Kidney glomerular epithelial cell (primary cell): Measurements from ENCODE around the gene SLC6A7.
A peak's percentile ranks its signal among the peaks of the same experiment; 100 is the strongest.

Source experiments
- DNase-seq: peaks from one replicate; lab custom pipeline; 2025; lab: John Stamatoyannopoulos, UW

SLC6A7 gene

DNA sequence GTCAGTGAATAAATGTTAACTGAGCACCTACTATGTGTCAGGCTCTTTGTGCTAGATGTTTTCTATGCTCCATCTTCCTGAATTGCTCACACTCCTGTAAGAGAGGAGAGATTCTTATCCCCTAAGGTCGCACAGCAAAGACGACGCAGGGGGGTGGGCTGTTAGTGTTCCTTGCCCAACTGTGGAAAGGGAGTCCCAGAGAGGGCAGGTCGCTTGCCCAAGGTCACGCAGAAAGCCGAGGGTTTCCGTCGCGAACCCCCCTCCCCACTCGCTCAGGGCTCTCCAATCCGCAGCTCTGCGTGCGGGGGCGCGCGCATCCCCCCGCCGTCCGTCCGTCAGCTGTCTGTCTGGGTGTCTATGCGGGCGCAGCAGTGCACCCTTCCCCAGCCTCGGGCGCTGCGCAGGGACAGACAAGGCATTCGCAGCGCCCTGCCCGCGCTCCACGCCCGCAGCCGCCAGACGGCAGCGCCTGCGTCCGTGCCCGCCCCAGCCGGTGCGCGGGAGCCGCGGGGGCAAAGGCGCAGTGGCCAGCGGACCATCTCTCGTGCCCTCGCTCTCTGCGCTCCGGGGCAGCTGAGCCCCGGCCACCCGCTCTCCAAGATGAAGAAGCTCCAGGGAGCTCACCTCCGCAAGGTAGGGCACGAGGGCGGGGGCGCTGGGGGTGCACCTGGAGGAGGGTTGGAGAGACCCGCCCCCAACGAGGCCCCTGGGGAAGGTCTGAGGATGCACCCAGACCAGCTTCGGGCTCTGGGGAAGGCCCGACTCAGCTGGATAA lies at the start of gene SLC6A7:
Gene SLC6A7, plus strand, starts transcription at position 335 of the 775 bp plus-strand sequence. Its CDS starts 266 bp downstream, at position 601.
- DNase-seq: no peak

DNA sequence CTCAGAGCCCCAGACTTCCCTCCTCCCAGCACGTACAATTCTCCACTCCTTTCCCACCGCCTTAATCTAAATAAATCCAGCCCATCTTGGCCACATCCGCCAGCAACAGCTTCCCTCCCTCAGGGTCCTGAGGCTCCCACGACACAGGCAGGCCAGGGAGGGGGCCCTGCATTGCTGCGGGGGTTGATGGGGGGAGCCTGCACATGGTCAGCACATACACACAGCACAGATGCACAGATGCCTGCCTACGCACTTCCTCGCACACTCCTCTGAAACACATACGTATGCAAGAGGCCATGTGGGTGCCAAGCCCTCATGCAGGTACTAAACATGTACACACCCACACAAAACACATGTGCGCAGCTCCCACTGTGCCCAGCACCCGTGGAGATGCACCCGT lies 49.0 kb upstream of the SLC6A7 start:
- peak; percentile 59 for DNase-seq

DNA sequence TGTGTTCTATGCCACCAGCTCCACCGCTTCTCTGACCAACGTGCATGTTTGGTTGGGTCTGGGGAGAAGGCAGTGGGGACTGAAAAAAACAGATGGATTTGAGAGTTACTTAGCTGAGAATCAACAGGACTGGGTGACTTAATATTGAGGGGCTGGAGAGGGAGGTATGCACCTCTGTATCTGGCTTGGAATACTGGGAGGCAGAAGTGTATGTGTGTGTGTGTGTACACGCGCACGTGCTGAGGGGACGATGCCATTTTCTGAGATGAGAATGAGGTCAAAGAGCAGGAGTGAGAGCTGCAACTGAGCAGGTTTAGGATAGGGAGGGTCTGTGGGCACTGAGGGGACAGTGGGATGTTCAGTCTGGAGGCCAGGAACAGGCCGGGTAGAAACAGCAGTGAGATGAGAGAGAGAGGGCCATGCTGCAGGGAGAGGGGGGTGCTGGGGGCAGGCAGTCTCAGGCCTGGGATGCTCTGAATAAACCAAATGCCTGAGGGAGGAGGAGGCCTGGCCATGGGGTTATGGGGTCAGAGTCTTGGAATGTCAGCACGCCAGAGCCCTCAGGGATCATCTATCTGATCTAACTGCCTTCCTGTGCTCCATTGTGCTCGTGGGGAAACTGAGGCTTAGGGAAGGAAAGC lies 48.2 kb upstream of the SLC6A7 start:
- DNase-seq: peak; percentile 69

DNA sequence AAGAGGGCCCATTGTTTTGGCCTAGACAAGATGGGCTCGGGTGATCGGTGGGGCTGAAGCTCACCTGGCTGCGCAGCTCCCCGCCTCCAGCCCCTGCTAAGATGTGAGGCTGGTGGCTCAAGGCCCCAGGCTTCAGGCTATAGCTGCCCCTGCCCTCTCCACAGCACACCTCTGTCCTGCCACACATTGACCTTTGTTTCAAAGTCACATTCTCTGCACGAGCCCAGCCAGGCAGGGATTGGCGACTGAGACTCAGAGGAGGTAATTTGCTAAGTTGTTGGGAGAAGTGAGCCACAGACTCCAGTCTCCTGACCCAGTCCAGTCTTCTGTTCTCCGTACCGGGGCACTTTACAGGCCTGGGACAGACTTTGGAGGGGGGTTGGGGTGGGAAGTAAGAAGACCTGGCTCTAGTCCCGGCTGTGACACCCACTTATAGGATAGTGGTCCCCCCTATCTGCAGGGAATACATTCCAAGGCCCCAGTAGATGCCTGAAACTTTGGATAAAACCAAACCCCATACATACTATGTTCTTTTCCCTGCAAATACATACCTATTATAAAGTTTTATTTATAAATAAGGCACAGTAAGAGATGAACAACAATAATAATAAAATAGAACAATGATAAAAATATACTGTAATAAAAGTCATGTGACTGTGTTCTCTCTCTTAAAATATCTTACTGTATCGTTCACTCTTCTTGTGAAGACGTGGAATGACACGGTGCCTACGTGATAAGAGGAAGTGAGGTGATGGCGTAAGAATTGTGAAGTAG lies 47.5 kb upstream of the SLC6A7 start:
- DNase-seq: peak; percentile 60

DNA sequence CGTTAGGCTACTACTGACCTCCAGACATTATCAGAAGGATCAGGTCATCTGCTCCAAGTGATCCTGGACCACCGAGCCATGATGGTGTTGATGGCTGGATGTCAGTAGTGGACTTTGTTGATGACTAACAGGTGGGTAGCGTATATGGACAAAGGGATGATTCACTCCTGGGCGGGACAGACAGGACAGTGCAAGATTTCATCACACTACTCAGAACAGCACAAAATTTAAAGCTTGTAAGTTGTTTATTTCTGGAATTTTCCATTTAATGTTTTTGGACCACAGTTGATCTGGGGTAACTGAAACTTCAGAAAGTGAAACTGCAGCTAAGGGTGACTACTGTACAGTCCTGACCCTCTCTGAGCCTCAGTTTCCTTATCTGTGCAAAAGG lies 46.9 kb upstream of the SLC6A7 start:
- DNase-seq: peak; percentile 90

DNA sequence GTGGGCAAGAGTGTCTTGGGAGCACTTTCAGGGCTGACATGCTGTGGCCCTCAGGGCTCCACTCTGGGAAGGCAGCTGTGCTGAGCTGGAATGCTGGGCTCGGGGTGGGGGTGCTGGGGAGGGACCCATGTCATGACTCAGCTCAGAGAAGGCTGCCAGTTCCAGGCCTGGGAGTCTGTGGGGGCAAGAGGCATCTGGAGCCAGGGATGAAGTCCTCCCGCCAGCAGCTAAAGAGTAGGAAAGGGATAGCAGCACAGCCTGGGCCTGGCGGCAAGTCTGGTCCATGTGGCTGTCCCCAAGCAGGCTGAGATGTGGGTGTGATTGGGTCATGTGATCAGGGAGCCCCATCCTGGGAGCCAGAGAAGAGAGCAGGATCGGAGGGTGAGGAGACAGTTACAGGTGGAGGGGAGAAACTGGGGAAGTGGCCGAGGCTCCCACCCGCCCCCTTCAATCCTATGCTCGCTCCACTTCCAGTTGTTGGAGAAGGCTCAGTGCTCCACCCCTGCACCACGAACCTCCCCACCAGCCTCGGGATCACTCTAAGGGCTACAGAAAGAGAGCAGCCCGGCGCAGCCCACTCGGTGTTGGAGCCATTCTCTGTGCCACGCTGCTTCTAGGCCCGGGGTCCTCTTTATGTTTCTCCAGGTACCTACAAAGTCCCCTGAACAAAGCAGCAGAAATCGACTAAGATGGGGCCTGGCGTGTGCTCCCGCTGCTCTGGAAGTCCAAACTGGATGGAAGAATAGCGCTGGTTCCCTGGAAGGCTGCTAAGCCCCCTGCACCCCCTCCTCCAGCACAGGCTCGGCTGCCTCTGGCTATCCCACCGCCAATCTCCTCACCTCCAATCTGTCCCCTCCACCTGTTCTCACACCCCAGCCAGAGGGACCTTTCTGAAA lies 46.3 kb upstream of the SLC6A7 start:
- DNase-seq: peak; percentile 90

DNA sequence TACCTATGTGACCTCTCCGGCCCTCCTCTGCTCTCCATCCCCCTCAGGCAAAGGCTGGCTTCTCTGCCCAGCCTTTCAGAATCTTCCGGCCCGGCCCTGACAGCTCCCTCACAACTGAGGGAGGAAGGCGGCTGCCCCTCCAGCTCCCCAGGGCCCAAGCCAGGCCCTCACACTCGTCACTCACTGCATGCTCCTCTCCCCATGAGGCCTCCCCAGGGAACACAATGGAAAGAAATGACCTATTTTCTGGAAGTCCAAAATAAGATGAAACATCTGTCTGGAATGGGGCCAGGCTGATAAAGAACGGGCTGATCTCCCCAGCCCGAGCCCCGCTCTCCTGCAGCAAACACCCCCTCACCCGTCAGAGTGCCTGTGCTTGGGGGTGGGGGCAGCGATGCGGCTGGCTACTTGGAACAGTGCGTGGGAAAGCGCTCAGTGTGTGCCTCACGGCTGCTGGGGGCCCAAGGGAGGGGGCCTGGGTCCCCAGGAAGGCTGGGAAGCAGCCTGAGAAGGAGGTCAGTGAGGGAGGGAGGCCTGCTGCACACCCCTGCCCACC lies 45.5 kb upstream of the SLC6A7 start:
- peak; percentile 19 for DNase-seq

DNA sequence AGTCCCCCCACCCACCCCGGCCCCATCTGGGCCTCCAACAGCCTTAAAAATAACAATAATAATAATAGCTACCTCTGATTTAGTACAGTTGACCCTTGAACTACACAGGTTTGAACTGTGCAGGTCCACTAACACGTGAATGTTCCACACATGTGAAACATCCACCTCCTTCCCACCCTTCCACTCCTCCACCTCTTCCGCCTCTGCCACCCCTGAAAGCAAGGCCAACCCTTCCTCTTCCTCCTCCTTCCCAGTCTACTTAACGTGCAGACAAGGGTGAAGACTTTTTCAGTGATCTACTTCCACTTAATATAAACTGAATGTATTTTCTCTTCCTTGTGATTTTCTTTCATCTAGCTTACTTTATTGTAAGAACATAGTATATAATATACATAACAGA lies 45.0 kb upstream of the SLC6A7 start:
- no peak for DNase-seq

DNA sequence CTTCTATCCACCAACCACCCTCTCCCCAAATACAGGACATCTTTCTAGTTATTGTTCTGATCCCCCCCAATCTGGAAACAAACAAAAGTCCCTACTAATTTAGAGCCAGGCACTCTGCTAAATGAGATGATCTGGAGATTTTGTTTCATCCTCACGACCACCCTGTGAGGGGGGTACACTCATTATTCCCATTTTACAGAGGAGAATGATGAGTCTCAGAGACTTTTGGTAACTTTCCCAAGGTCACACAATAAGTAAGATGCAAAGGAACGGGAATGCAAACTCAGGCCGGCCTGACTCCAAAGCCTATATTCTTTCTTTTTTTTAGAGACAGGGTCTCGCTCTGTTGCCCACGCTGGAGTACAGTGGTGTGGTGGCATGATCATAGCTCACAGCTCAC lies 43.6 kb upstream of the SLC6A7 start:
- DNase-seq: no peak

DNA sequence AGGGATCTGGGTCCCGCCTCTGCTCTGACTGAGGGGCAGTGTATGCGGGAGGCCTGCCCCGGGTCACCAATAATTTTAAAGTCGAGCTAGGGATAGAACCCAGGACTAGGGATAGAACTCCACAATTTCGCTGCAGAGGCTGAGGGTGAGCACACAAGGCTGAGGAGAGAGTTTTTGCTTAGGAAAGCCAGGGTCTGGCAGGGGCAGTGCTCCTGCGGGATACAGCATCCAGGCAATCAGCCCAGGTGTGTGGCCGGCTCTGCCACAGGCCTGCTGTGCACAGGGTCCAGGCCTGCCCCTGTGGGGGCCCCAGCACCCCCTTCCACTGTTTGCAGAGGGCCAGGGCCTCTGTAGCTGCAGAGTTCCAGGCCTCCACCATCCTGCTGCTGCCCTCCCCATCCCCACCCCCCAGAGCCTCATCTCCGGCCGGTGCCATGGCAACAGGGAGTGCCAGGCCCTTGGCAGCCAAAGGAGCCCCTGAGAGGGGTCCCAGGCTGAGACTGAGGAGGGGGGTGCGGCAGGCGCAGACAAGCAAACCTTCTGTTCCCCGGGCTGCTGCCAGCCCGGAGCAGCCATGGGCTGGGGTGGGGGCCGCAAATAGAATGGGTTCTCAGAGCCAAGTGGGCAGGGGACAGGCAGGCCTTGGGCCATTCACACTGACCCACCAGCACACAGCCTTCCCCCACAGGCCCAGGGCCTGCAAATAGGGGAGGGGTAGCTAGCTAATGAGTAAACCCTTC lies 42.8 kb upstream of the SLC6A7 start:
- DNase-seq: no peak

DNA sequence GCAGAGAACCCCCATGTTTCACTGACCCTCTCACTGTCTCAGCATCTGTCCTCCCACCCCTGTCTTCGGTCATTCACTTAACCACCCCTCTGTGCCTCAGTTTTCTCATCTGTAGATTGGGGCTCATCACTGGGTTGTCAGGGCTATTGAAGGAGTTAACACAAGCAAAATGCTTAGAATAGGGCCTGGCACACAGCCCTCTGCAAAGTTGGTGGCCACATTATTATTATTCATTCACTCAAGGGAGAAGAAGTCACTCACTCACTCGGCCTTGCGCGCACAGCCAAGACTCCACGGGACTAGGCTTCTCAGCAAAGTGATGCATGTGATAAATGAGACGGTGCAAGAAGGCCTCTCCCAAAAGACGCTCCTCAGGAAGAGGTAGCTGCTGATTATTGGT lies 42.2 kb upstream of the SLC6A7 start:
- no peak for DNase-seq

DNA sequence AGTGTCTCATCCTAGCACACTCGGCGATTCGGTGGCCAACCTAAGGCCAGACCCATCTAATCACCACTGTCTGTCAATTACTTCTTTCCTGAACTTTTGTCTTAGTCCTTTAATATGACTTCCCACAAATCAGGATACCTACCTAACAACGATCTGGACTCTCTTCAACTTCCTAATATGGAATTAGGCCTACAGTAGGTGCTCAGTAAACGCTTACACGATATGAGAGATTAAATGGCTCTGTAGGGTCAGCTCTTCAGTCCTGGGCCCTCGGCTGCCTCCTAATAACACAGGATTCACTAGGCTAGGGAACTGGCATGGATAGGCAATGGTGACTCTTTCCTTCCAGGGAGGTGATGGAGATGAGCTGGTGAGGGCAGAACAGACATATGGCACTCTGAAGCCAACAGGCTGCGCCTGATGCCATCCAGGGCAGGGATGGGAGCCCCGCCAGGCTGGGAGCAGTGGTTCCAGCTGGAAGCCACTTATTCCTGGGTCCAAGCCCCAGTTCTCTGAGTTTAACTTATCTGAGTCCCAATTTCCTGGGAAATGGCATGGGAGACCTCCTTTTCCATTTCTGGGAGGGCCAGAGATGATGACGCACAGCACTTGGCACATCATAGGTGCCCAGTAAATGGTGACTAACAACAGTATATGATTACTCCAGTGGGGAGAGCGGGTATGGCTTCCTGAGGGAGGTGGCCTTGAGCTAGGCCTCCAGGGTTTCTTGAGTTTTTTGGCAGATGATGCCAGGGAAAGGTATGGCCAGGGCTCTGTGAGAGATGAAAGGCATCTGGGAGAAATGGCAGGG lies 41.5 kb upstream of the SLC6A7 start:
- no peak for DNase-seq

DNA sequence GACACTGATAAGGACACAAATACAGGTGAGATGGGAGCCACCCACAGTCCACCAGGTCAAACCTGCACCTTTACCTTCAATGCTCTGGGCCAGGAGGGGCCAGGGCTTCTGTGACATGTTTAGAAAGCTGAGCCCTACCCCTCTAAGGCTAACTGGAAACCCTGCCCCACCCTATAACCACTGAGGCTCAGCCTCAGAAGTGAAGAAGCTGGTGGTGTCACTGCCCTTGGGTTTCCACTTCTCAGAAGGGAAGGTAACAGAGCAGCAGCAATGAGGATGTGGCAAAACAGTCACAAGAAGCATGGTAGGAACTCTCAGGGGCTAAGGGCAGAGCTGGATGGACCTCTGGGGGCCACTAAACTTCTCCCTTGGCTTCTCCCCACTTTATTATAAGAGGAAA lies 40.2 kb upstream of the SLC6A7 start:
- DNase-seq: no peak

DNA sequence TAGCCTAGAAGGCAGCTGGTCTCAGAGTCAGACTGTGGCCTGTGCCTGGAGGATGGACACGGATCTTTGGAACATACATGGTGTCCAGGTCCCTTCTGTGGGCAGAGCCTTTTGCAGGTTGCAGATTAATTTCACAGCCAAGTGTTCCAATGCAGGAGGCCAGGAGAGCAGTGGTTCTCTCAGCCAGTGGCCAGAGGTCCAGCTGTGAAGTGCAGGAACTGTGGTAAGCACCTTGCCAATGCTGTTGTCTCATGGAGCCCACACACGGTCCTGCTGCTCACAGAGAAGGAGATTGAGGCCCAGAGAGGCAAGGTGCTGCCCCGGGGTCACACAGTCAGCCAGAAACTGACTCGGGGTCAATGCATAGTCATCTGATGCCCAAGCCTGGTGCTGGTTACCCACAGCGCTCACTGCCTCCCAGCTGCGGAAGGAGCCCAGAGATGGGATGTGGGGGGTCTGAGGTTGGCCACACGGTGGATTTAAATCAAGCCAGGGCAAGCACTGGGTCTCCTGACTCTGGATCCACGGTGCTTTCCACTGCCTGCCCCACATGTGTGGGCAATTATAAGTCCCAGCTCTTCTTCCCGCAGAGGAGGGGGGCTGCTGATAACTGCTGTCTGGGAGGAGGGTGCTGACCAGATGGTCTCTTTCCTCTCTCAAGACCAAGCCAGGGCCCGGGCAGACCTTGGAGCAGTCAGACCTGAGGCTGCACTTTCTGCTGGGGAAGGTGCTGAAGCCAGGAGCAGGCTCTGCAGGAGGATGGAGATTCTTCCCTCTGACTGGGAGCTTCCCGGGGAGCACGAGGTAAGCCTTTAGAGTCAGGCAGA lies 37.0 kb upstream of the SLC6A7 start:
- DNase-seq: no peak

DNA sequence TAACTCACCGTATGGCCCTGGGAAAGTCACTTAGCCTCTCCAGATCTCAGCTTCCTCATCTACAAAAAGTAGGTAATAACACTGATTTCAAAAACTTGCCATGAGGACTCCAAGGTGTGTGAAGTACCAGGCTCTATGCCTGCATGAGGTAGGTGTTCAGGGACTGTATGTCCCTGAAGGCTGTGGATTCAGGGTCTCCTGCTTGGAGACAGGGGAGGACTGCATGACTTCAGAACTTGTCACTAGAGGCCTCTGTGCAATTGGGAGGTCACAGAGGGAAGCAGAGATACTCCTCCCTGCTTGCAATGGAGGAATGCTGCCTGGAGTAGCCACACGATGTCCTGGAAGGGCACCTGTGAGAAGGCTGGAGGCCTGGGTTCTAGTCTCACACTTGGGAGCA lies 36.4 kb upstream of the SLC6A7 start:
- DNase-seq: no peak

DNA sequence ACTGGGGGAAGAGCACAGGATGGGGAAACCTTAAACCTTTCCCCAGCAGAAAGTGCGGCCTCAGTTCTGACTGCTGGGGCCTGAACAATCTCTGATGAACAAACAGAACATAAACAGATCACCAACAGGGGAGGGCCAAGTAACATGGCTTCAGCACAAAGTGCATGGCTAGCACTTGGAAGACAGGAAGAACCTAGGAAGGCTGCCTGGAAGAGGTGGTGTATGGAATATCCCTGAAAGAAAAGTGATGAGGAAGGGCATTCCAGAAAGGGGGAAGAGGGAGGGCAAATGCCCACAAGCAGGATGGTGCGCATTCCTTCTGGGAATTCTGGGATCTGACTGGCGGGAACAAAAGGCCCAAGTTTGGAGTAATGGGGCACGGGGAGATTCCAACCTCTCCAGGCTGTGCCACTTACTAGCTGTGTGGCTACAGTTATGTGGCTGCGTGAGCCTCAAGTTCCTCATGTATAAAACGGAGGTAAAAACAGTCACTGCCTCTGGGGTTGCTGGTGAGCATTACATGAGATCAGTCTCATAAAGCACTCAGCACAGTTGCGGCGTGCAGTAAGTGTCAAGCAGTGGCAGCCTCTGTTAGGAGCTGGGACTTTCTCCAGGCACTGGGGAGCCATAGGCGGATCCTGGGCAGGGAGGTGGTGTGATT lies 35.8 kb upstream of the SLC6A7 start:
- DNase-seq: peak; percentile 48

DNA sequence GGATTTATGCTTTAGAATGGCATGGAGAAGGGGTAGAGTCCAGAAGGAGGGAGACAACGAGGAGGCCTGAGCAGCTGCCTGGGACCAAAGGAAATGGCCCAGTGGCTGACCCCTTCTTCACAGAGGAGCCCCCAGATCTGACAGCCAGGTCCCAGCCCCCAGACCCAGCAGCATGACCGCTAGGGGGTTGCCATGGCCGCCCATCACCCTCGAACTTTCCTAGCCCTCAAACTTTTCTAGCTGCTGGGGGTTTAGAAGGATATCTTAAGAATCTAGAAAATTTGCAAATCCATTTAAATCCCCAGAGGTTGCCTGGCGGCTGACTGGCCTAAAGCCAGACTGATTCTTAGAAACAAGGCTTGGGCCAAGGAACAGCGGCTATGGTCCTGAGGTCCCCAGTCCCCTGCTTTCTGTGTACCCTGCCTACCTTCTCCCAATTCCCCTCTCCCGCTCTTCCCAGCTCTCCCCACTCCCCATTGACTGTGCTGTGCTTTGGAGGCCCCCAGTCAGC lies 35.2 kb upstream of the SLC6A7 start:
- no peak for DNase-seq

DNA sequence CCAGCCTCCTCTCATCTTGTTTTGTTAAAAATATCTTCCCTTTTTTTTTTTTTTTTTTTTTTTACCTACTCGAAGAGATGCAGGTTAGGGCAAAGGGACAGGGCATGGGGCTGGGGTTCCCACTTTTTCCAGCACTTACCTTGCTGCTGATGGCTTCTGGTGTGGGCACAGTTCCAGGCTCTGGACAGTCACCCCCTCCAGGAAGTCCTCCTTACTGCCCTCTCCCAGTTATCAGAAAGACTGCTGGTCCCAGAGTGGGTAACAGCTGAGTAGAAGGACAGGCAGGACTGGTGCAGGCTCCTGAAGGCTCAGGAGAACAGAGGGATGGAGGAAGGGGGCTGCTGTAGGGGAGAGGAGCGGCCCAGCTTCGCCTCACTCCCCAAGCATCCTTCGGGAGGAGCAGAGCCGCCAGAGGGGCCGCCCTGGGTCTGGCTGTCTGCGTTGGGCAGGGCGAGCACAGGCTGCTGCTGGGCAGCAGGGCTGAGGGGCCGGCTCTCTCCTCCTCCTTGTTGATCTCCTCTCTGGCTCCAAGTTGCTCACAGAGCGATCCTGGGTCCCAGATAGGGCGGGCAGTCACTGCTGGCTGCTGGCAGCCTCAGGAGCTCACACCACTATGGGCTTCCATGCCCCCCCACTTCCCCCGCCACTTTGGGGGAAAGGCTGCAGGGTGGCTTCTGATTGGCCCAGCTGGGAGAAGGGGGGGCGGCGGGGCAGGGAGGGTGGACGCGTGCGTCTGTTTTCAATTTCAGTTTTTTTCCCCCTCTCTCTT lies 34.4 kb upstream of the SLC6A7 start, which contains the start of gene PDGFRB:
Gene PDGFRB, minus strand, starts transcription at position 588 of the 769 bp plus-strand sequence. CDS start 18,798 bp downstream, outside the sequence.
- peak; percentile 28 for DNase-seq
